CD4-positive, CD25-positive, alpha-beta regulatory T cell (primary cell): ENCODE measurements around the gene HDAC9. TPM values are rescaled to one million over a fixed set of nuclear protein-coding genes. Genes with fewer than 3 reads are reported as not detected.

ENCODE experiments used
- ATAC-seq, 2 donors: fragments of 150-1000 bp; cut with Tn5 transposase; one replicate each; pipeline ENCODE4 v1.10.0; 2021; ENCODE audit warnings: low read depth in 2 of 2, moderate number of reproducible peaks in 2 of 2, moderate library complexity in 1 of 2
- DNase-seq, 3 donors: peaks; one replicate each; pipeline versions ENCODE4 v3.0.0 to v3.0.0-alpha.2; 2012 to 2022; ENCODE audit warnings: mixed read lengths in 1 of 3
- H3K27ac ChIP-seq: one replicate; pipeline ENCODE4 v1.7.0; 2013; ENCODE audit warnings: mild to moderate bottlenecking, low read length; ENCODE audit not compliant: insufficient read depth, poor library complexity, severe bottlenecking
- H3K27me3 ChIP-seq: one replicate; pipeline ENCODE4 v1.7.0; 2013; ENCODE audit warnings: low read length; ENCODE audit not compliant: control insufficient read depth, insufficient read depth
- H3K36me3 ChIP-seq: one replicate; pipeline ENCODE4 v1.7.0; 2013; ENCODE audit warnings: mild to moderate bottlenecking, low read length, moderate library complexity; ENCODE audit not compliant: control insufficient read depth, insufficient read depth
- H3K4me1 ChIP-seq: 2 replicates; pipeline ENCODE4 v1.7.0; 2013; ENCODE audit warnings: mild to moderate bottlenecking, low read length; ENCODE audit not compliant: insufficient read depth, control insufficient read depth, poor library complexity, severe bottlenecking
- H3K4me3 ChIP-seq: one replicate; pipeline ENCODE4 v1.7.0; 2013; ENCODE audit warnings: low read depth, mild to moderate bottlenecking, low read length, moderate library complexity
- H3K9me3 ChIP-seq, 2 experiments: 1 replicate in 1 of 2; 2 replicates in 1 of 2; pipeline ENCODE4 v1.7.0; 2013; ENCODE audit warnings: low read length in 2 of 2, mild to moderate bottlenecking in 1 of 2, moderate library complexity in 1 of 2; ENCODE audit not compliant: control insufficient read depth in 2 of 2
- H3K27ac Mint-ChIP-seq, 3 donors: one replicate each; pipeline ENCODE4 v1.8.0; 2020 to 2022; ENCODE audit warnings: mild to moderate bottlenecking in 3 of 3, mixed read lengths in 3 of 3, moderate library complexity in 2 of 3
- H3K27me3 Mint-ChIP-seq: one replicate; pipeline ENCODE4 v1.8.0; 2022; ENCODE audit warnings: mild to moderate bottlenecking, mixed read lengths
- H3K36me3 Mint-ChIP-seq: one replicate; pipeline ENCODE4 v1.8.0; 2020; ENCODE audit warnings: mixed read lengths
- H3K4me1 Mint-ChIP-seq, 4 donors: one replicate each; pipeline ENCODE4 v1.8.0; 2020 to 2022; ENCODE audit warnings: mixed read lengths in 4 of 4, mild to moderate bottlenecking in 1 of 4
- H3K4me3 Mint-ChIP-seq, 4 donors: one replicate each; pipeline ENCODE4 v1.8.0; 2020 to 2022; ENCODE audit warnings: mild to moderate bottlenecking in 4 of 4, mixed read lengths in 4 of 4, moderate library complexity in 3 of 4
- H3K9me3 Mint-ChIP-seq, 7 donors: one replicate each; pipeline ENCODE4 v1.8.0; 2020 to 2022; ENCODE audit warnings: mixed read lengths in 7 of 7, mild to moderate bottlenecking in 3 of 7, moderate library complexity in 2 of 7
- polyA plus RNA-seq, 4 donors: library from polyadenylated mRNA; unstranded; fragments of 300-500 nt; fragmentation: Illumina TruSeq; gene quantifications; one replicate each; pipeline ENCODE4 v1.2.3, GENCODE V29; 2021
- total RNA-seq: library from RNA; stranded (reverse); gene quantifications from one replicate; pipeline ENCODE4 v1.2.3, GENCODE V29; 2022

The HDAC9 gene
- total and polyA plus RNA-seq, 5 donors from 2014 or later = 4.1 to 23.7 (median 10.4) TPM

GRCh38 chr7:18828994-18829857 is 333.7 kb downstream of the HDAC9 start:
- H3K27ac Mint-ChIP-seq = no peak overlapping the region
- no peaks in the 10 kb centered on the region for H3K4me1 Mint-ChIP-seq
- H3K36me3 Mint-ChIP-seq = no peaks in the 10 kb centered on the region
- Histone ChIP-seq H3K4me3 (no peak overlapping the region), H3K4me1 (no peaks in the 10 kb centered on the region), H3K36me3 (no peaks in the 10 kb centered on the region), H3K27me3 (no peaks in the 10 kb centered on the region), H3K27ac (no peak overlapping the region), H3K9me3 (peaks cover 0 to 3% of the 10 kb centered on the region in 2 experiments)
- peaks cover 0 to 5% (median 2%) of the 10 kb centered on the region in 7 donors for H3K9me3 Mint-ChIP-seq
- no peaks in the 10 kb centered on the region for H3K27me3 Mint-ChIP-seq
- ATAC-seq = no peak
- DNase-seq = no peak
- H3K4me3 Mint-ChIP-seq = no peak overlapping the region

DNA sequence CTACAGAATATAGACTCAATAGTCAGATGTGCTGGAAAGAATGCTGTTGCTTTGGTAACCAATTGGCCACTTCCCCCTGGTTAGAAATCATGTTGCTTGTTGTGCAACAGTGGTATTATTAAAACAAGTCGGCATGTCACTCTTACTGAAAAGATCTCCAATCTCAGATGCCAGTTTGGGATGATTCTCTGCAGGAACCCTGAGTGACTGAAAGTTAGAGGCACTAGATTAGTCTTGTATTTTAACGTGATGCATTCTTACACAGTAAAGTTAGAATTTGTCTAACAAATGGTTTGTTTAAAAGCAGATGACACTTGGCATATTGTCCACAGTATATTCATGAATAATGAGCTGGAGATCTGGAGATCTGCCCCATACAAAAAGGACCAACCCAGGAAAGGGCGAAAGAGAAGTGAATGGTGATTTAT is 334.3 kb downstream of the HDAC9 start:
- no peak overlapping the region for H3K27ac ChIP-seq
- Mint-ChIP-seq H3K9me3 (peaks cover 0 to 5% (median 2%) of the 10 kb centered on the region in 7 donors), H3K4me1 (no peaks in the 10 kb centered on the region), H3K27ac (no peak overlapping the region), H3K27me3 (no peaks in the 10 kb centered on the region), H3K36me3 (no peaks in the 10 kb centered on the region), H3K4me3 (no peak overlapping the region)
- H3K36me3 ChIP-seq = no peaks in the 10 kb centered on the region
- no peaks in the 10 kb centered on the region for H3K4me1 ChIP-seq
- H3K27me3 ChIP-seq = no peaks in the 10 kb centered on the region
- peaks cover 0 to 3% of the 10 kb centered on the region in 2 experiments for H3K9me3 ChIP-seq
- no peak for ATAC-seq
- H3K4me3 ChIP-seq = no peak overlapping the region
- DNase-seq = no peak

- H3K4me3 Mint-ChIP-seq = no peak overlapping the region
- Histone ChIP-seq H3K36me3 (no peaks in the 10 kb centered on the region), H3K27me3 (no peaks in the 10 kb centered on the region), H3K4me1 (no peaks in the 10 kb centered on the region), H3K27ac (no peak overlapping the region), H3K9me3 (no peaks in the 10 kb centered on the region), H3K4me3 (no peak overlapping the region)
- no peaks in the 10 kb centered on the region for H3K36me3 Mint-ChIP-seq
- DNase-seq = no peak
- no peak overlapping the region for H3K27ac Mint-ChIP-seq
- no peaks in the 10 kb centered on the region for H3K27me3 Mint-ChIP-seq
- no peak for ATAC-seq
- H3K4me1 Mint-ChIP-seq = no peaks in the 10 kb centered on the region
- peaks cover 0 to 6% (median 4%) of the 10 kb centered on the region in 7 donors for H3K9me3 Mint-ChIP-seq
Measured at GRCh38 chr7:18831419-18831818, 335.9 kb downstream of the HDAC9 start.

DNA sequence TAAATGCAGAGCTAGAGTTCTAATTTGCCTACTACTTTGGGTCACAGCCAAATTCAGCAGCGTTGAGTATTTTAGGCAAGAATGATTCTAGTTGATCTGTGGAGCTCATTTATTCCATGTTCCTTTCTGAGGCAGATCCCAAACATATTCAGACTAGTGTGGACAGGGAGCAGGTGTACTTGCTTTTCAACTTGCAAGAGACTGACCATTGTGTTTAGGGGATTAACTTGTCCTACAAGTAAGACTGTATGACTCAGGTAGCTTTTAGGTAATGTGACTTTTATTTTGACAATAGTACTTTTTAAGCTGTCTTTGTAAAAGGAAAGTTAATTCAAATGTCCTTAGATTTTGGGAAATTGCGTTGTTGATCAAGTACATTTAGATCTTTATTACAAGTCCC is 336.4 kb downstream of the HDAC9 start:
- H3K36me3 Mint-ChIP-seq = no peaks in the 10 kb centered on the region
- no peak overlapping the region for H3K4me3 Mint-ChIP-seq

DNA sequence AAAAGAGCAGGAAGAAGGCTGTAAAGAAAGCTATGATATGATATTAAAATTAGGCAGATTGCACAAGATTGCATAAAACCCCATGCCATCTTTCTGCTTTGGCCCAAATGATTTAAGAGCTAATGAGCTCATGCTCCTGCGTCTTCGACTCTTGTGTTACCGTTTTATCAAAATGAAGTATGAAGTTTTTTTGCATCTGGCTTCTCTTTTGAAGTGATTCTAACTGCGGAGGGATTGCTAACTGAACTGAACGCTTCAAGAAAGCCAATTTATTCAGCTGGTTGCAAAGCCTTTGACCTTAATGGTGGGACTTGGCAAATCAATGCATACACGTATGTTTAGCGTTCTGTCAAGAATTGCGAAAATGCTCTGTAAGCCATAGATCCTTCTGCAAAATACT is 339.0 kb downstream of the HDAC9 start:
- no peak for ATAC-seq
- Mint-ChIP-seq H3K9me3 (peaks cover 0 to 10% (median 6%) of the 10 kb centered on the region in 7 donors), H3K4me1 (no peaks in the 10 kb centered on the region), H3K4me3 (no peak overlapping the region), H3K27me3 (no peaks in the 10 kb centered on the region), H3K36me3 (no peaks in the 10 kb centered on the region), H3K27ac (no peak overlapping the region)
- H3K4me1 ChIP-seq = no peaks in the 10 kb centered on the region
- H3K27ac ChIP-seq = no peak overlapping the region
- H3K36me3 ChIP-seq = no peaks in the 10 kb centered on the region
- no peaks in the 10 kb centered on the region for H3K27me3 ChIP-seq
- no peak for DNase-seq
- no peak overlapping the region for H3K4me3 ChIP-seq
- peaks cover 0 to 4% of the 10 kb centered on the region in 2 experiments for H3K9me3 ChIP-seq

More for the DNA sequence above, 336.4 kb downstream of the HDAC9 start:
- Histone ChIP-seq H3K36me3 (no peaks in the 10 kb centered on the region), H3K27ac (no peak overlapping the region), H3K27me3 (no peaks in the 10 kb centered on the region), H3K4me1 (no peaks in the 10 kb centered on the region), H3K4me3 (no peak overlapping the region), H3K9me3 (no peaks in the 10 kb centered on the region)
- Mint-ChIP-seq H3K4me1 (no peaks in the 10 kb centered on the region), H3K9me3 (peaks cover 0 to 6% (median 4%) of the 10 kb centered on the region in 7 donors), H3K27me3 (no peaks in the 10 kb centered on the region), H3K27ac (no peak overlapping the region)
- ATAC-seq (no peak), DNase-seq (no peak)

DNA sequence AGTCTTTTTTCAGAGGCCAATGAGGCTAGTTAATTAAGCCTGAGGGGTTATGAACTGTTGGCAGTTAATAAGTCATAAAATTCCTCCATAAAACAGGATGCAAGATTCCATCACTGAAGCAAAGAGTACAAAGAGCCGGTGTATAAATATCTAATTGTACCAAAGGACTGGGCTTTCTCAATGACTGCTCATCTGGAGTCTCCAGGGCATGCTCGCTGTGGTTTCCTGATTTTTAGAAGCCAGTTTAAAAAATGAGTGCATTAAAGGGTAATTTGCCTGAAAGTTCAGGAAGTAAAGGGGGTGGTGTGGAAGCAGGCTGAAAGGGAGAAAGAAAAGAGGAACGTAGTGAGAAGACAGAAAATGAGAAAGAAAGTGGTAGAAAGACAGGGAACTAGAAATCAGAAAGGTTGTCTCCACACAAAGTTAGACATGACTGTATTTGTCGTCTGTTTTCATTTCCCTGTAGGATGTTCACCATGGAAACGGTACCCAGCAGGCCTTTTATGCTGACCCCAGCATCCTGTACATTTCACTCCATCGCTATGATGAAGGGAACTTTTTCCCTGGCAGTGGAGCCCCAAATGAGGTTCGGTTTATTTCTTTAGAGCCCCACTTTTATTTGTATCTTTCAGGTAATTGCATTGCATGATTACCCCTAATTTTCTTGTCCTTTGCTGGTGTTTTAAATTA is 339.6 kb downstream of the HDAC9 start:
- H3K9me3 Mint-ChIP-seq = peaks cover 0 to 8% (median 4%) of the 10 kb centered on the region in 7 donors
- H3K27me3 Mint-ChIP-seq = no peaks in the 10 kb centered on the region
- ATAC-seq (no peak), DNase-seq (no peak)
- no peak overlapping the region for H3K27ac ChIP-seq
- H3K36me3 ChIP-seq = no peaks in the 10 kb centered on the region
- H3K4me1 ChIP-seq = no peaks in the 10 kb centered on the region
- peaks cover 0 to 4% of the 10 kb centered on the region in 2 experiments for H3K9me3 ChIP-seq
- no peaks in the 10 kb centered on the region for H3K36me3 Mint-ChIP-seq
- no peaks in the 10 kb centered on the region for H3K4me1 Mint-ChIP-seq
- no peak overlapping the region for H3K4me3 Mint-ChIP-seq
- no peak overlapping the region for H3K4me3 ChIP-seq
- no peak overlapping the region for H3K27ac Mint-ChIP-seq
- no peaks in the 10 kb centered on the region for H3K27me3 ChIP-seq

GRCh38 chr7:18843979-18844378 is 348.4 kb downstream of the HDAC9 start:
- Histone ChIP-seq H3K27ac (no peak overlapping the region), H3K27me3 (no peaks in the 10 kb centered on the region), H3K9me3 (peaks cover 0 to 4% of the 10 kb centered on the region in 2 experiments), H3K4me1 (no peaks in the 10 kb centered on the region), H3K4me3 (no peak overlapping the region), H3K36me3 (no peaks in the 10 kb centered on the region)
- DNase-seq (no peak), ATAC-seq (no peak)
- no peaks in the 10 kb centered on the region for H3K36me3 Mint-ChIP-seq
- H3K27ac Mint-ChIP-seq = no peak overlapping the region
- no peaks in the 10 kb centered on the region for H3K27me3 Mint-ChIP-seq
- H3K4me3 Mint-ChIP-seq = no peak overlapping the region
- H3K4me1 Mint-ChIP-seq = peaks cover 0 to 5% (median 0%) of the 10 kb centered on the region in 4 donors
- peaks cover 0 to 6% (median 2%) of the 10 kb centered on the region in 7 donors for H3K9me3 Mint-ChIP-seq
